Retinal pigment epithelial cell (primary cell): Measurements from ENCODE around the gene HS6ST3.

ENCODE experiments used
- DNase-seq: peaks from one replicate; pipeline ENCODE4 v3.0.0-alpha.2; 2010; ENCODE audit warnings: low read depth
- H3K4me3 ChIP-seq: 2 replicates; pipeline ENCODE4 v1.5.1; 2011; ENCODE audit warnings: mild to moderate bottlenecking, low read length, control low read depth, moderate library complexity
- CTCF ChIP-seq: conservative IDR thresholded peaks from 2 replicates; pipeline ENCODE4 v1.5.1; 2011; ENCODE audit warnings: low read depth, low read length, control low read depth, inconsistent platforms

The HS6ST3 gene

GRCh38 chr13:96680898-96681297 lies 591.0 kb downstream of the HS6ST3 start:
- no peak for DNase-seq
- no peak overlapping the region for H3K4me3 ChIP-seq
- no peak for TF ChIP-seq CTCF

GRCh38 chr13:96681766-96682165 lies 591.9 kb downstream of the HS6ST3 start:
- no peak for TF ChIP-seq CTCF
- H3K4me3 ChIP-seq: no peak overlapping the region
- DNase-seq: no peak

GRCh38 chr13:96684469-96684868 lies 594.6 kb downstream of the HS6ST3 start:
- TF ChIP-seq CTCF: no peak
- H3K4me3 ChIP-seq: no peak overlapping the region
- DNase-seq: no peak

GRCh38 chr13:96684907-96685306 lies 595.0 kb downstream of the HS6ST3 start:
- DNase-seq: no peak
- no peak overlapping the region for H3K4me3 ChIP-seq
- TF ChIP-seq CTCF: no peak

GRCh38 chr13:96686286-96686685 lies 596.4 kb downstream of the HS6ST3 start:
- DNase-seq: no peak
- TF ChIP-seq CTCF: no peak
- no peak overlapping the region for H3K4me3 ChIP-seq

GRCh38 chr13:96687191-96687590 lies 597.3 kb downstream of the HS6ST3 start:
- H3K4me3 ChIP-seq: no peak overlapping the region
- no peak for TF ChIP-seq CTCF
- DNase-seq: no peak

GRCh38 chr13:96690998-96691397 lies 601.1 kb downstream of the HS6ST3 start:
- no peak for DNase-seq
- H3K4me3 ChIP-seq: no peak overlapping the region
- TF ChIP-seq CTCF: no peak
